Heart left ventricle (tissue), 16 donors: Measurements from ENCODE around the gene DNM3. TPM values are rescaled to one million over a fixed set of nuclear protein-coding genes. Genes with fewer than 3 reads are reported as not detected.

Experiments used
- ATAC-seq, 4 donors: fragments of 200-7000 bp; cut with Tn5 transposase; one replicate each; pipeline ENCODE4 v1.9.1; 2020 to 2022; ENCODE audit warnings: moderate library complexity in 4 of 4, mild to moderate bottlenecking in 3 of 4, moderate number of reproducible peaks in 1 of 4
- DNase-seq, 5 donors: peaks; one replicate each; pipeline ENCODE4 v3.0.0-alpha.2; 2020
- H3K27ac ChIP-seq, 12 donors: fragments of 200-600 bp; sonication (generic) in 4 of 12; one replicate each; pipeline versions ENCODE4 v1.5.0 to v1.8.0; 2016 to 2022; ENCODE audit warnings: mild to moderate bottlenecking in 2 of 12
- H3K27me3 ChIP-seq, 9 donors: fragments of 200-600 bp; sonication (generic) in 2 of 9; one replicate each; pipeline versions ENCODE4 v1.5.1 to v1.8.0; 2016 to 2022; ENCODE audit warnings: mild to moderate bottlenecking in 3 of 9
- H3K36me3 ChIP-seq, 9 donors: fragments of 200-600 bp; sonication (generic) in 2 of 9; one replicate each; pipeline versions ENCODE4 v1.5.0 to v1.8.0; 2018 to 2022; ENCODE audit warnings: mild to moderate bottlenecking in 2 of 9
- H3K4me1 ChIP-seq, 12 donors: fragments of 200-600 bp; sonication (generic) in 4 of 12; one replicate each; pipeline versions ENCODE4 v1.5.0 to v1.8.0; 2016 to 2022; ENCODE audit warnings: mild to moderate bottlenecking in 3 of 12
- H3K4me3 ChIP-seq, 12 donors: fragments of 200-600 bp; sonication (generic) in 4 of 12; one replicate each; pipeline versions ENCODE4 v1.5.0 to v1.8.0; 2017 to 2022; ENCODE audit warnings: mild to moderate bottlenecking in 9 of 12, moderate library complexity in 4 of 12
- H3K9me3 ChIP-seq, 12 donors: fragments of 200-600 bp; sonication (generic) in 4 of 12; one replicate each; pipeline versions ENCODE4 v1.5.0 to v1.8.0; 2016 to 2022; ENCODE audit warnings: mild to moderate bottlenecking in 1 of 12
- POLR2A ChIP-seq, 2 donors: fragments of 450-650 bp; IDR thresholded peaks; one replicate each; pipeline ENCODE4 v1.6.1; 2017; ENCODE audit warnings: antibody characterized with exemption in 2 of 2, mild to moderate bottlenecking in 2 of 2, moderate library complexity in 2 of 2
- WGBS, 4 donors: extraction: QIAGEN DNeasy Blood & Tissue Kit in 2 of 4; methylation state at CpG; one replicate each; pipeline versions ENCODE4 v1.1.5 to v1.1.7; 2013 to 2018; 5-methylcytosine and 5-hydroxymethylcytosine counted together
- intact Hi-C, 10 donors: fragments of 100-400 bp; cut with DNase I; formaldehyde crosslinking; loops; one replicate each; pipeline versions ENCODE4 v1.11.1 to v1.14.2; 2022
- polyA plus RNA-seq, 2 donors: library from polyadenylated mRNA; stranded (reverse); fragments of 200-250 nt; gene quantifications; one replicate each; pipeline ENCODE4 v1.2.3, GENCODE V29; 2013
- total RNA-seq, 9 donors: library from RNA; depleted of rRNA in 2 of 9; stranded (reverse); fragments of >200 nt in 2 of 9; fragmentation: NEBNext Ultra II Directional in 3 of 9; extraction: Animal tissue kit (Norgen Biotek cat#: 25700) in 3 of 9; gene quantifications; one replicate each; pipeline versions ENCODE4 v1.1.0 to v1.2.4, GENCODE V29; 2016 to 2023
- TF ChIP-seq, protein P1 (sequence below), 12 donors: fragments of 200-600 bp; sonication (generic) in 4 of 12; IDR thresholded peaks; one replicate each; pipeline versions ENCODE4 v1.5.0 to v1.8.0; 2018 to 2022; ENCODE audit warnings: antibody characterized with exemption in 12 of 12, mild to moderate bottlenecking in 5 of 12
- donor health status: ischemic (EF 13 %, LVEDD 7.1; RV severe dilation, severe dysfunction).
- donor health status: healthy with polysubstance abuse.
- donor health status: DM: no; HTN: yes; CAD: no.
- donor health status: DM: no; HTN: no; CAD: no.
- donor health status: ischemic (EF 25% LVEDD 6.9; RV normal size, moderate dysfunction).
- donor health status: ischemic (EF 25% LVEDD 5.7; RV mildly dilated, moderate dysfunction).
- donor health status: healthy.
- donor health status: DM: yes; HTN: yes; CAD: no.
- donor health status: ischemic (EF 35%, LVEDD 5.7; RV mildly dilated, moderate dysfunction).
- donor health status: nonischemic (EF 11% LVEDD 7.7; RV severe dilation, severe dysfunction).
- donor health status: DM: yes; HTN: yes; CAD: no.
- donor health status: PGD.
- donor health status: ischemic (EF 29% LVEDD 5.4; RV normal size, mild dysfunction).
- donor health status: nonischemic (EF 23%, LVEDD 6.1; RV moderate dilation, normal function).

DNM3 gene
- total and polyA plus RNA-seq, 11 donors, result 0.44 to 3.9 (median 1.9) TPM

GRCh38 chr1:172405912-172406311 is 564.6 kb downstream of the DNM3 start:
- TF ChIP-seq, protein P1, sequence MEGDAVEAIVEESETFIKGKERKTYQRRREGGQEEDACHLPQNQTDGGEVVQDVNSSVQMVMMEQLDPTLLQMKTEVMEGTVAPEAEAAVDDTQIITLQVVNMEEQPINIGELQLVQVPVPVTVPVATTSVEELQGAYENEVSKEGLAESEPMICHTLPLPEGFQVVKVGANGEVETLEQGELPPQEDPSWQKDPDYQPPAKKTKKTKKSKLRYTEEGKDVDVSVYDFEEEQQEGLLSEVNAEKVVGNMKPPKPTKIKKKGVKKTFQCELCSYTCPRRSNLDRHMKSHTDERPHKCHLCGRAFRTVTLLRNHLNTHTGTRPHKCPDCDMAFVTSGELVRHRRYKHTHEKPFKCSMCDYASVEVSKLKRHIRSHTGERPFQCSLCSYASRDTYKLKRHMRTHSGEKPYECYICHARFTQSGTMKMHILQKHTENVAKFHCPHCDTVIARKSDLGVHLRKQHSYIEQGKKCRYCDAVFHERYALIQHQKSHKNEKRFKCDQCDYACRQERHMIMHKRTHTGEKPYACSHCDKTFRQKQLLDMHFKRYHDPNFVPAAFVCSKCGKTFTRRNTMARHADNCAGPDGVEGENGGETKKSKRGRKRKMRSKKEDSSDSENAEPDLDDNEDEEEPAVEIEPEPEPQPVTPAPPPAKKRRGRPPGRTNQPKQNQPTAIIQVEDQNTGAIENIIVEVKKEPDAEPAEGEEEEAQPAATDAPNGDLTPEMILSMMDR (IDR thresholded peaks at IDR 0.05), result no peak
- TF ChIP-seq POLR2A (IDR thresholded peaks at IDR 0.05), result no peak
- Histone ChIP-seq H3K27me3 (no peaks in the 10 kb centered on the region), H3K27ac (no peak overlapping the region), H3K4me1 (peaks cover 0 to 14% (median 4%) of the 10 kb centered on the region in 12 donors), H3K9me3 (no peaks in the 10 kb centered on the region), H3K36me3 (no peaks in the 10 kb centered on the region), H3K4me3 (no peak overlapping the region)
- DNase-seq (no peak), ATAC-seq (no peak)
- intact Hi-C loops, result no loop called here

DNA sequence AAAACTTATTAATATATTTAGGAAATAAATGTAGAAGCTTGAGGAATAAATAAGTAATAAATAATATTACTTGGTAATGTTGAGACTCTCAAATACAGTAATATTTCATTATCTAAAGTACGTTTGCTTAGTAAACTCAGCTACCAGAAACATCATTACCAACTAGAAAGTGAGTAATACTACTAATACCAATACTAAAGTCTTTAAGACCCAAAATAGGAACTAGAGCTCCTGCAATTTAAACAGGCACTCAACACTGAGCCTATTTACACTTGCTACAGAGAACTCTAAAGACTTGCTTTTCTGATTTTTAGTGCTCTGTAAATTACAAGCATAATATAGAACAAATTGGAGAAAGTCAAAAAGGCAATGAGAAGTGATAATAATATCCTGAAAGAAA is 565.7 kb downstream of the DNM3 start:
- intact Hi-C loops, result no loop called here
- Histone ChIP-seq H3K27ac (no peak overlapping the region), H3K9me3 (no peaks in the 10 kb centered on the region), H3K4me1 (peaks cover 0 to 11% (median 2%) of the 10 kb centered on the region in 12 donors), H3K36me3 (no peaks in the 10 kb centered on the region), H3K27me3 (no peaks in the 10 kb centered on the region), H3K4me3 (no peak overlapping the region)
- TF ChIP-seq POLR2A (IDR thresholded peaks at IDR 0.05), result no peak
- TF ChIP-seq, protein P1 (IDR thresholded peaks at IDR 0.05), result no peak
- DNase-seq (no peak), ATAC-seq (no peak)
- 53 to 98% (median 94%) methylated on average over 1 of the region's 1 CpG for WGBS, 4 donors

- H3K4me1 ChIP-seq, result peaks cover 0 to 3% (median 0%) of the 10 kb centered on the region in 12 donors
- H3K36me3 ChIP-seq, result no peaks in the 10 kb centered on the region
- ATAC-seq (no peak), DNase-seq (no peak)
- TF ChIP-seq POLR2A (IDR thresholded peaks at IDR 0.05), result no peak
- TF ChIP-seq, protein P1 (IDR thresholded peaks at IDR 0.05), result no peak
- no peaks in the 10 kb centered on the region for H3K9me3 ChIP-seq
- H3K27me3 ChIP-seq, result no peaks in the 10 kb centered on the region
- intact Hi-C loops, result no loop called here
- H3K4me3 ChIP-seq, result no peak overlapping the region
- WGBS, 4 donors, result 90 to 93% (median 92%) methylated on average over 1 of the region's 1 CpG
- no peak overlapping the region for H3K27ac ChIP-seq
Observed at GRCh38 chr1:172408958-172409357, 567.7 kb downstream of the DNM3 start.

DNA sequence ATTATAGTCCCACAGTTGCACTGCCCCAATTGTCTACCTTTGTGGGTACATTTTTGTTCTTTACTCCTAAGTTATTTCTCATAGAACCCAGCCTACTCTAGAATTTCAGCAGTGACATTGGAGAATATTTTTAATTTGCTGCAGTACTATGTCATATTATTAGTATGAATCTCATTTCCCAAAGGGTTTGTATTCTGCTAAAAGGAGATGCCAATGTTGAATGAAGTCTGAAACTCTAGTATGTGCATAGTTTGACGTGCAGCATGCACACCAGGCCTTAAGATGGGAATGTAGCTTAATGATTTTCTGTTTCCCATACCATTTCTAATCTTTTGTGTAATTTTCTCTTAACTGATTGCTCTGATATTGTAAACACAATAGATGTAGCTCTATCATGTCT is 568.7 kb downstream of the DNM3 start:
- Histone ChIP-seq H3K27me3 (no peaks in the 10 kb centered on the region), H3K9me3 (no peaks in the 10 kb centered on the region), H3K36me3 (no peaks in the 10 kb centered on the region), H3K27ac (no peak overlapping the region), H3K4me1 (no peaks in the 10 kb centered on the region), H3K4me3 (no peak overlapping the region)
- intact Hi-C loops, result no loop called here
- TF ChIP-seq, protein P1 (IDR thresholded peaks at IDR 0.05), result no peak
- no peak for TF ChIP-seq POLR2A (IDR thresholded peaks at IDR 0.05)
- WGBS, 4 donors, result 69 to 85% (median 82%) methylated on average over 1 of the region's 1 CpG
- DNase-seq (no peak), ATAC-seq (no peak)
